Vagina (tissue), 2 donors: ENCODE results near the gene FHIT.

Source experiments
- CTCF ChIP-seq, 3 experiments: fragments of 450-650 bp in 2 of 3; fragments of 200-600 bp in 1 of 3; sonication (generic) in 1 of 3; IDR thresholded peaks; one replicate each; pipeline ENCODE4 v1.5.1; 2017 to 2019; ENCODE audit warnings: antibody characterized with exemption in 3 of 3, mild to moderate bottlenecking in 2 of 3, moderate library complexity in 2 of 3
- POLR2A ChIP-seq, 2 donors: fragments of 450-650 bp; IDR thresholded peaks; one replicate each; pipeline ENCODE4 v1.6.1; 2017; ENCODE audit warnings: antibody characterized with exemption in 2 of 2, mild to moderate bottlenecking in 2 of 2, moderate library complexity in 2 of 2

GRCh38 chr3:59914251-59914650, 1337.0 kb downstream of the FHIT start:
- no peak for TF ChIP-seq POLR2A (IDR thresholded peaks at IDR 0.05)
- no peak for TF ChIP-seq CTCF (IDR thresholded peaks at IDR 0.05)
